Suppressor macrophage (primary cell): Measurements from ENCODE around the gene ZIC4.

Experiments
- DNase-seq, 4 experiments: peaks; one replicate each; pipeline ENCODE4 v3.0.0-alpha.2; 2020 to 2022

ZIC4 gene

DNA sequence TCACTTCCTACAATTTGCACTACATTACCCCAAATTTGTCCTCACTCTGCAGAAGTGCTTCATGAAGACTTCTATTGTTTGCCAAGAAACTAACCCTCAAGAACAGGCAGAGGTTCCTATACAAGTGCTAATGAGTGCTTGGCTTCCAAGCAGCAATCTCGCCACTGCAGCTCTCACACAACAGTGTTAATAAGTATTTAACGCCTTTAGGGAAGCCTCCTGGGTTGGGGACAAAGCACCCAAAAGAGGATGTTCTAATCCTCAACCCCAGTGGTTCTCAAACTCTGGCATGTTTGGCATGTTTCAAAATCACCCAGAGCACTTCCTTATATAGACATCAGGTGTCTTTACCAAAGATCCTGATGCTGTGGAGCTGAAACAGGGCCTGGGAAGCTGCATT, 64.6 kb downstream of the ZIC4 start:
- DNase-seq: no peak

DNA sequence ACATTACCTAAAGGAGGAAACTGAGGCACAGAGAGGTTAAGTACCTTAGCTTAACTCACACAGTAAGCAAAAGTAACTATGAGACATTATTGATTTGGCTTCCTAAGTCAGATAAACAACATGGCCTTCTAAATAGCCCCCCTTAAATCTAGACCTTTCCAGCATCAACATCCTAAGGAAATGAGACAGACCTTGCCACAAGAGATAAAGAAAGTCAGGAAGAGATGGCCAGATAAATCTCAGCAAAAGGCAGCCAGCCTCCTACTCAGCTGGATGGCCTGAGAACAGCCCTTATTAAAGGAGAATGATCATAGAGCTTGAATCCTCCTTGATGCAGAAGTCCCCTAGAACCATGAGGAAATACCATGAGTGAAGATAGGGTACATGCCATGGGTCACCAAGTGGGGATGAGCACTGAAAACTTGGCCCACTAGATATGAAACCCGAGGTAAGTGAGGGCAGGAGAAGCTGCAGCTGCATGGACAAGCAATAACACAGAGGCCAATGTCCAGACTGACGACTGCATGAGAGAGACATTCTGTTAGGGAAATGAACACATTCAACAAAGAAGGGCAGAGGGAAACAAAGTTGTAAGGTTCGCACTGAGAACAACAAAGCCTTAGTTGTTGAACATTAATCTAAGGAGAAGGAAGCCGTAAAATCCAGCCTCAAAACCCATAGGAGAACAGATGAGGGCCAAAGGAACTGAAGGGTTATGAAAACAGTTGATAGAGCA, 69.6 kb downstream of the ZIC4 start:
- DNase-seq: no peak
